Measurements from ENCODE around the gene PUS7. TPM values are rescaled to one million over a fixed set of nuclear protein-coding genes. Genes with fewer than 3 reads are reported as not detected.
A peak's percentile ranks its signal among the peaks of the same experiment; 100 is the strongest.

The PUS7 gene
- total RNA-seq, 6 donors from 2014 or later, result 7.3 to 16.9 (median 11.5) TPM

GRCh38 chr7:105559926-105560325 is 37.9 kb upstream of the PUS7 start:
- Histone ChIP-seq H3K4me1 (no peaks in the 10 kb centered on the region), H3K9me3 (no peaks in the 10 kb centered on the region), H3K27me3 (no peaks in the 10 kb centered on the region), H3K4me3 (no peak overlapping the region), H3K36me3 (peaks cover 25 to 90% (median 45%) of the 10 kb centered on the region in 4 donors), H3K27ac (no peak overlapping the region)
- no peak for TF ChIP-seq POLR2A (IDR thresholded peaks at IDR 0.05)
- no peak for TF ChIP-seq CTCF (IDR thresholded peaks at IDR 0.05)
- no peak for TF ChIP-seq EP300 (IDR thresholded peaks at IDR 0.05)
- ATAC-seq (ENCODE audit: low FRiP score in 2 of 2) (no peak), DNase-seq (no peak)
- 87 to 90% methylated on average over 1 of the region's 1 CpG for WGBS, 2 donors

- Histone ChIP-seq H3K4me3 (no peak overlapping the region), H3K27me3 (no peaks in the 10 kb centered on the region), H3K4me1 (peaks cover 2 to 9% (median 7%) of the 10 kb centered on the region in 4 donors), H3K27ac (no peak overlapping the region), H3K36me3 (peaks cover 11 to 72% (median 50%) of the 10 kb centered on the region in 4 donors), H3K9me3 (no peaks in the 10 kb centered on the region)
- ATAC-seq (ENCODE audit: low FRiP score in 2 of 2), result no peak
- TF ChIP-seq EP300 (IDR thresholded peaks at IDR 0.05), result no peak
- no peak for TF ChIP-seq CTCF (IDR thresholded peaks at IDR 0.05)
- no peak for TF ChIP-seq POLR2AphosphoS5 (IDR thresholded peaks at IDR 0.05)
- no peak for TF ChIP-seq POLR2A (IDR thresholded peaks at IDR 0.05)
- WGBS, 2 donors, result 67 to 77% methylated on average over 2 of the region's 2 CpGs
- no peak for DNase-seq
These were observed 16.3 kb upstream of the PUS7 start for GRCh38 chr7:105538339-105538738.

- Histone ChIP-seq H3K27ac (peak overlapping the region; percentile 79 to 94 (median 89)), H3K9me3 (no peaks in the 10 kb centered on the region), H3K4me3 (peak overlapping the region; percentile 68 to 89 (median 84)), H3K4me1 (peaks cover 11 to 24% (median 21%) of the 10 kb centered on the region in 4 donors), H3K36me3 (peaks cover 0 to 17% (median 7%) of the 10 kb centered on the region in 4 donors), H3K27me3 (no peaks in the 10 kb centered on the region)
- DNase-seq, result no peak
- 39 to 50% methylated on average over 11 to 12 of the region's 12 CpGs for WGBS, 2 donors
- TF ChIP-seq POLR2AphosphoS5 (IDR thresholded peaks at IDR 0.05), result no peak
- no peak for TF ChIP-seq CTCF (IDR thresholded peaks at IDR 0.05)
- TF ChIP-seq EP300 (IDR thresholded peaks at IDR 0.05), result no peak
- no peak for TF ChIP-seq POLR2A (IDR thresholded peaks at IDR 0.05)
- no peak for ATAC-seq (ENCODE audit: low FRiP score in 2 of 2)
These were observed 10.8 kb upstream of the PUS7 start for GRCh38 chr7:105532709-105533460.

GRCh38 chr7:105531792-105532671 is 10.0 kb upstream of the PUS7 start, which contains the start of gene RINT1:
RINT1 (plus strand) TSS chr7:105532201; CDS start chr7:105532316, 115 bp downstream.
- H3K4me1 ChIP-seq, result peaks cover 11 to 24% (median 21%) of the 10 kb centered on the region in 4 donors
- no peaks in the 10 kb centered on the region for H3K27me3 ChIP-seq
- H3K36me3 ChIP-seq, result peaks cover 0 to 9% (median under 1%) of the 10 kb centered on the region in 4 donors
- H3K27ac ChIP-seq, result peak within 1 kb of the TSS; percentile 79 to 94 (median 89)
- peak within 1 kb of the TSS; percentile 68 to 89 (median 84) for H3K4me3 ChIP-seq
- H3K9me3 ChIP-seq, result no peaks in the 10 kb centered on the region
- DNase-seq (peak; percentile 96 to 97), ATAC-seq (ENCODE audit: low FRiP score in 2 of 2) (peak; percentile 100)
- peak; percentile 26 to 81 (median 54) for TF ChIP-seq CTCF (IDR thresholded peaks at IDR 0.05)
- peak in 3 of 4 donors; percentile 76 to 87 (median 87) for TF ChIP-seq POLR2A (IDR thresholded peaks at IDR 0.05)
- no peak for TF ChIP-seq EP300 (IDR thresholded peaks at IDR 0.05)
- TF ChIP-seq POLR2AphosphoS5 (IDR thresholded peaks at IDR 0.05), result peak; percentile 87
- WGBS, 2 donors, result 2 to 3% methylated on average over 25 to 26 of the region's 42 CpGs

All from upper lobe of left lung (tissue), 6 donors.